GM12874 (cell line): Measurements from ENCODE around the gene MYLK4.

Source experiments
- CTCF ChIP-seq: IDR thresholded peaks from 2 replicates; pipeline ENCODE4 v1.5.1; 2011; ENCODE audit warnings: low read depth, mild to moderate bottlenecking, control low read depth, low read length, moderate library complexity; ENCODE audit not compliant: insufficient read depth

Gene MYLK4

GRCh38 chr6:2619651-2620050 lies 131.1 kb downstream of the MYLK4 start:
- no peak for TF ChIP-seq CTCF

GRCh38 chr6:2617729-2618128 lies 133.0 kb downstream of the MYLK4 start:
- TF ChIP-seq CTCF = no peak

GRCh38 chr6:2616811-2617210 lies 133.9 kb downstream of the MYLK4 start:
- no peak for TF ChIP-seq CTCF

- no peak for TF ChIP-seq CTCF
Observed at GRCh38 chr6:2615251-2615650, 135.5 kb downstream of the MYLK4 start.

- no peak for TF ChIP-seq CTCF
Observed at GRCh38 chr6:2614846-2615245, 135.9 kb downstream of the MYLK4 start.

GRCh38 chr6:2614155-2614554 lies 136.6 kb downstream of the MYLK4 start:
- TF ChIP-seq CTCF = no peak
